ENCODE data around the gene CWF19L2. TPM values are rescaled to one million over a fixed set of nuclear protein-coding genes. Genes with fewer than 3 reads are reported as not detected.
A peak's percentile ranks its signal among the peaks of the same experiment; 100 is the strongest.

Gene CWF19L2
- 9.3 and 9.5 TPM in 2 replicates for polyA plus RNA-seq (2013)

GRCh38 chr11:107457558-107458271 is at the start of gene CWF19L2:
Gene CWF19L2, minus strand, starts transcription at chr11:107457825. Its CDS starts 9 bp downstream, at chr11:107457816.
- H3K14ac ChIP-seq (ENCODE audit: low read length): peak within 1 kb of the TSS; percentile 95
- H3K4me3 ChIP-seq (ENCODE audit: low read depth, low read length): peak within 1 kb of the TSS; percentile 79
- H3K23ac ChIP-seq (ENCODE audit: low read length): no peak within 1 kb of the TSS
- peaks cover 4% of the 10 kb centered on the region for H3K79me2 ChIP-seq (ENCODE audit: control insufficient read depth, insufficient read depth, low read length, poor library complexity)
- H3K27me3 ChIP-seq (ENCODE audit: insufficient read depth, low read length): no peaks in the 10 kb centered on the region
- H4K91ac ChIP-seq (ENCODE audit: low read depth, low read length): peak within 1 kb of the TSS; percentile 78
- peak within 1 kb of the TSS; percentile 82 for H3K4me2 ChIP-seq (ENCODE audit: low read length)
- H4K12ac ChIP-seq (ENCODE audit: low read depth, low read length): peak within 1 kb of the TSS; percentile 97
- H3K4me1 ChIP-seq (ENCODE audit: control insufficient read depth in 1 of 2, insufficient read depth in 2 of 2, low read length in 2 of 2): no peaks in the 10 kb centered on the region
- DNase-seq: peak; percentile 92 to 98
- H2AK5ac ChIP-seq (ENCODE audit: low read length): no peak within 1 kb of the TSS
- H3K36me3 ChIP-seq (ENCODE audit: control insufficient read depth in 1 of 2, insufficient read depth in 2 of 2, low read length in 2 of 2): peaks cover 7 to 12% of the 10 kb centered on the region in 2 experiments
- peak within 1 kb of the TSS; percentile 93 for H3K4ac ChIP-seq (ENCODE audit: low read depth, low read length)
- H2BK120ac ChIP-seq (ENCODE audit: insufficient read depth, low read length, poor library complexity): peak within 1 kb of the TSS; percentile 94
- no peak within 1 kb of the TSS for H2BK12ac ChIP-seq (ENCODE audit: low read length)
- H2BK5ac ChIP-seq (ENCODE audit: low read depth, low read length, poor library complexity): no peak within 1 kb of the TSS
- WGBS (ENCODE audit: extremely low coverage, insufficient coverage, insufficient read length): no CpG with 5 or more reads among the region's 30 CpGs
- peak within 1 kb of the TSS; percentile 85 for H3K9ac ChIP-seq (ENCODE audit: low read length)
- peak within 1 kb of the TSS; percentile 99 for H2AFZ ChIP-seq (ENCODE audit: insufficient read depth, low read length, poor library complexity)
- H3K18ac ChIP-seq (ENCODE audit: low read length): peak within 1 kb of the TSS; percentile 71
- no peaks in the 10 kb centered on the region for H3K9me3 ChIP-seq (ENCODE audit: insufficient read depth, low read depth, low read length)
- no peak within 1 kb of the TSS for H3K27ac ChIP-seq (ENCODE audit: low read depth, low read length)
- H3K79me1 ChIP-seq (ENCODE audit: low read length): peaks cover 3% of the 10 kb centered on the region
- H4K8ac ChIP-seq (ENCODE audit: low read depth, low read length): peak within 1 kb of the TSS; percentile 99

- no peak for DNase-seq
- Histone ChIP-seq H3K4ac (ENCODE audit: low read depth, low read length) (no peak overlapping the region), H3K27me3 (ENCODE audit: insufficient read depth, low read length) (no peaks in the 10 kb centered on the region), H3K79me2 (ENCODE audit: control insufficient read depth, insufficient read depth, low read length, poor library complexity) (no peaks in the 10 kb centered on the region), H3K9ac (ENCODE audit: low read length) (no peak overlapping the region), H3K23ac (ENCODE audit: low read length) (no peak overlapping the region), H3K14ac (ENCODE audit: low read length) (no peak overlapping the region), H2BK12ac (ENCODE audit: low read length) (no peak overlapping the region), H3K18ac (ENCODE audit: low read length) (no peak overlapping the region), H4K8ac (ENCODE audit: low read depth, low read length) (no peak overlapping the region), H2BK120ac (ENCODE audit: insufficient read depth, low read length, poor library complexity) (no peak overlapping the region), H2AK5ac (ENCODE audit: low read length) (no peak overlapping the region), H3K4me2 (ENCODE audit: low read length) (no peak overlapping the region), H3K79me1 (ENCODE audit: low read length) (no peaks in the 10 kb centered on the region), H2BK5ac (ENCODE audit: low read depth, low read length, poor library complexity) (no peak overlapping the region), H2AFZ (ENCODE audit: insufficient read depth, low read length, poor library complexity) (no peak overlapping the region), H3K27ac (ENCODE audit: low read depth, low read length) (no peak overlapping the region), H4K12ac (ENCODE audit: low read depth, low read length) (no peak overlapping the region), H3K4me3 (ENCODE audit: low read depth, low read length) (no peak overlapping the region), H3K9me3 (ENCODE audit: insufficient read depth, low read depth, low read length) (no peaks in the 10 kb centered on the region), H3K4me1 (ENCODE audit: control insufficient read depth in 1 of 2, insufficient read depth in 2 of 2, low read length in 2 of 2) (no peaks in the 10 kb centered on the region), H4K91ac (ENCODE audit: low read depth, low read length) (no peak overlapping the region), H3K36me3 (ENCODE audit: control insufficient read depth in 1 of 2, insufficient read depth in 2 of 2, low read length in 2 of 2) (peaks cover 2 to 4% of the 10 kb centered on the region in 2 experiments)
Measured at GRCh38 chr11:107505647-107506225, 48.1 kb upstream of the CWF19L2 start.

GRCh38 chr11:107504981-107505380 is 47.4 kb upstream of the CWF19L2 start:
- Histone ChIP-seq H3K18ac (ENCODE audit: low read length) (no peak overlapping the region), H3K14ac (ENCODE audit: low read length) (no peak overlapping the region), H3K4me2 (ENCODE audit: low read length) (no peak overlapping the region), H3K4ac (ENCODE audit: low read depth, low read length) (no peak overlapping the region), H3K27ac (ENCODE audit: low read depth, low read length) (no peak overlapping the region), H3K27me3 (ENCODE audit: insufficient read depth, low read length) (no peaks in the 10 kb centered on the region), H3K23ac (ENCODE audit: low read length) (no peak overlapping the region), H2BK120ac (ENCODE audit: insufficient read depth, low read length, poor library complexity) (no peak overlapping the region), H3K9me3 (ENCODE audit: insufficient read depth, low read depth, low read length) (no peaks in the 10 kb centered on the region), H2AK5ac (ENCODE audit: low read length) (no peak overlapping the region), H3K79me1 (ENCODE audit: low read length) (no peaks in the 10 kb centered on the region), H2AFZ (ENCODE audit: insufficient read depth, low read length, poor library complexity) (no peak overlapping the region), H4K12ac (ENCODE audit: low read depth, low read length) (no peak overlapping the region), H3K4me3 (ENCODE audit: low read depth, low read length) (no peak overlapping the region), H2BK5ac (ENCODE audit: low read depth, low read length, poor library complexity) (no peak overlapping the region), H4K91ac (ENCODE audit: low read depth, low read length) (no peak overlapping the region), H3K79me2 (ENCODE audit: control insufficient read depth, insufficient read depth, low read length, poor library complexity) (no peaks in the 10 kb centered on the region), H4K8ac (ENCODE audit: low read depth, low read length) (no peak overlapping the region), H3K4me1 (ENCODE audit: control insufficient read depth in 1 of 2, insufficient read depth in 2 of 2, low read length in 2 of 2) (no peaks in the 10 kb centered on the region), H3K36me3 (ENCODE audit: control insufficient read depth in 1 of 2, insufficient read depth in 2 of 2, low read length in 2 of 2) (peaks cover 2 to 4% of the 10 kb centered on the region in 2 experiments), H2BK12ac (ENCODE audit: low read length) (no peak overlapping the region), H3K9ac (ENCODE audit: low read length) (no peak overlapping the region)
- no CpG with 5 or more reads among the region's 5 CpGs for WGBS (ENCODE audit: extremely low coverage, insufficient coverage, insufficient read length)
- DNase-seq: no peak

GRCh38 chr11:107501713-107502112 is 44.1 kb upstream of the CWF19L2 start:
- H3K4ac ChIP-seq (ENCODE audit: low read depth, low read length): no peak overlapping the region
- H3K79me1 ChIP-seq (ENCODE audit: low read length): no peaks in the 10 kb centered on the region
- no peak overlapping the region for H4K8ac ChIP-seq (ENCODE audit: low read depth, low read length)
- H2BK12ac ChIP-seq (ENCODE audit: low read length): no peak overlapping the region
- no peak overlapping the region for H3K27ac ChIP-seq (ENCODE audit: low read depth, low read length)
- no peak overlapping the region for H3K9ac ChIP-seq (ENCODE audit: low read length)
- H3K14ac ChIP-seq (ENCODE audit: low read length): no peak overlapping the region
- no peak overlapping the region for H3K4me2 ChIP-seq (ENCODE audit: low read length)
- H3K18ac ChIP-seq (ENCODE audit: low read length): no peak overlapping the region
- no peak overlapping the region for H3K4me3 ChIP-seq (ENCODE audit: low read depth, low read length)
- H4K12ac ChIP-seq (ENCODE audit: low read depth, low read length): no peak overlapping the region
- no peak overlapping the region for H4K91ac ChIP-seq (ENCODE audit: low read depth, low read length)
- no peaks in the 10 kb centered on the region for H3K79me2 ChIP-seq (ENCODE audit: control insufficient read depth, insufficient read depth, low read length, poor library complexity)
- no peak for DNase-seq
- no peaks in the 10 kb centered on the region for H3K27me3 ChIP-seq (ENCODE audit: insufficient read depth, low read length)
- WGBS (ENCODE audit: extremely low coverage, insufficient coverage, insufficient read length): no CpG with 5 or more reads among the region's 1 CpG
- H2AK5ac ChIP-seq (ENCODE audit: low read length): no peak overlapping the region
- no peak overlapping the region for H2AFZ ChIP-seq (ENCODE audit: insufficient read depth, low read length, poor library complexity)
- no peaks in the 10 kb centered on the region for H3K4me1 ChIP-seq (ENCODE audit: control insufficient read depth in 1 of 2, insufficient read depth in 2 of 2, low read length in 2 of 2)
- H3K23ac ChIP-seq (ENCODE audit: low read length): no peak overlapping the region
- no peak overlapping the region for H2BK120ac ChIP-seq (ENCODE audit: insufficient read depth, low read length, poor library complexity)
- peaks cover 2 to 4% of the 10 kb centered on the region in 2 experiments for H3K36me3 ChIP-seq (ENCODE audit: control insufficient read depth in 1 of 2, insufficient read depth in 2 of 2, low read length in 2 of 2)
- H3K9me3 ChIP-seq (ENCODE audit: insufficient read depth, low read depth, low read length): no peaks in the 10 kb centered on the region
- H2BK5ac ChIP-seq (ENCODE audit: low read depth, low read length, poor library complexity): no peak overlapping the region

Data from trophoblast cell (in vitro differentiated cells and primary cell).